ENCODE measurements around the gene DAW1.

The DAW1 gene

GRCh38 chr2:227865291-227865690 is 6.1 kb upstream of the DAW1 start:
- no peaks in the 10 kb centered on the region for H3K4me1 Mint-ChIP-seq
- DNase-seq (ENCODE audit: low spot score in 2 of 2) (no peak), ATAC-seq (replicated peaks; ENCODE audit: extremely low read depth, poor library complexity, severe bottlenecking) (no peak)
- no peaks in the 10 kb centered on the region for H3K9me3 Mint-ChIP-seq
- H3K27ac Mint-ChIP-seq (ENCODE audit: low read depth) = no peak overlapping the region
- no peaks in the 10 kb centered on the region for H3K27me3 Mint-ChIP-seq
- H3K36me3 Mint-ChIP-seq (ENCODE audit: insufficient read depth) = no peaks in the 10 kb centered on the region
- H3K4me3 Mint-ChIP-seq = no peak overlapping the region

GRCh38 chr2:227867386-227867785 is 4.0 kb upstream of the DAW1 start:
- H3K36me3 Mint-ChIP-seq (ENCODE audit: insufficient read depth) = no peaks in the 10 kb centered on the region
- H3K27me3 Mint-ChIP-seq = peaks cover 2% of the 10 kb centered on the region
- DNase-seq (ENCODE audit: low spot score in 2 of 2) (no peak), ATAC-seq (replicated peaks; ENCODE audit: extremely low read depth, poor library complexity, severe bottlenecking) (no peak)
- H3K27ac Mint-ChIP-seq (ENCODE audit: low read depth) = no peak overlapping the region
- H3K9me3 Mint-ChIP-seq = no peaks in the 10 kb centered on the region
- no peak overlapping the region for H3K4me3 Mint-ChIP-seq
- no peaks in the 10 kb centered on the region for H3K4me1 Mint-ChIP-seq

- Mint-ChIP-seq H3K27ac (ENCODE audit: low read depth) (no peak overlapping the region), H3K27me3 (peaks cover 31% of the 10 kb centered on the region), H3K36me3 (ENCODE audit: insufficient read depth) (no peaks in the 10 kb centered on the region), H3K4me3 (no peak overlapping the region), H3K9me3 (no peaks in the 10 kb centered on the region), H3K4me1 (no peaks in the 10 kb centered on the region)
- DNase-seq (ENCODE audit: low spot score in 2 of 2) = no peak
- ATAC-seq (replicated peaks; ENCODE audit: extremely low read depth, poor library complexity, severe bottlenecking) = no peak
These were observed 589 bp upstream of the DAW1 start for GRCh38 chr2:227870710-227871374.

- Mint-ChIP-seq H3K27me3 (peaks cover 41% of the 10 kb centered on the region), H3K4me1 (no peaks in the 10 kb centered on the region), H3K4me3 (no peak overlapping the region), H3K36me3 (ENCODE audit: insufficient read depth) (no peaks in the 10 kb centered on the region), H3K27ac (ENCODE audit: low read depth) (no peak overlapping the region), H3K9me3 (no peaks in the 10 kb centered on the region)
- no peak for DNase-seq (ENCODE audit: low spot score in 2 of 2)
- ATAC-seq (replicated peaks; ENCODE audit: extremely low read depth, poor library complexity, severe bottlenecking) = no peak
These were observed 1.2 kb downstream of the DAW1 start for GRCh38 chr2:227872676-227873075.

GRCh38 chr2:227876300-227876801 is 4.9 kb downstream of the DAW1 start:
- no peaks in the 10 kb centered on the region for H3K4me1 Mint-ChIP-seq
- no peak for DNase-seq (ENCODE audit: low spot score in 2 of 2)
- no peaks in the 10 kb centered on the region for H3K36me3 Mint-ChIP-seq (ENCODE audit: insufficient read depth)
- ATAC-seq (replicated peaks; ENCODE audit: extremely low read depth, poor library complexity, severe bottlenecking) = no peak
- H3K4me3 Mint-ChIP-seq = no peak overlapping the region
- H3K27ac Mint-ChIP-seq (ENCODE audit: low read depth) = no peak overlapping the region
- no peaks in the 10 kb centered on the region for H3K9me3 Mint-ChIP-seq
- peaks cover 41% of the 10 kb centered on the region for H3K27me3 Mint-ChIP-seq

- Mint-ChIP-seq H3K27me3 (peaks cover 36% of the 10 kb centered on the region), H3K4me3 (no peak overlapping the region), H3K27ac (ENCODE audit: low read depth) (no peak overlapping the region), H3K36me3 (ENCODE audit: insufficient read depth) (no peaks in the 10 kb centered on the region), H3K4me1 (no peaks in the 10 kb centered on the region), H3K9me3 (no peaks in the 10 kb centered on the region)
- no peak for ATAC-seq (replicated peaks; ENCODE audit: extremely low read depth, poor library complexity, severe bottlenecking)
- DNase-seq (ENCODE audit: low spot score in 2 of 2) = no peak
These were observed 6.2 kb downstream of the DAW1 start for GRCh38 chr2:227877421-227878310.

GRCh38 chr2:227880460-227880859 is 9.0 kb downstream of the DAW1 start:
- ATAC-seq (replicated peaks; ENCODE audit: extremely low read depth, poor library complexity, severe bottlenecking) (no peak), DNase-seq (ENCODE audit: low spot score in 2 of 2) (no peak)
- Mint-ChIP-seq H3K4me1 (no peaks in the 10 kb centered on the region), H3K27ac (ENCODE audit: low read depth) (no peak overlapping the region), H3K9me3 (no peaks in the 10 kb centered on the region), H3K36me3 (ENCODE audit: insufficient read depth) (no peaks in the 10 kb centered on the region), H3K4me3 (no peak overlapping the region), H3K27me3 (peaks cover 14% of the 10 kb centered on the region)

GRCh38 chr2:227881866-227882517 is 10.6 kb downstream of the DAW1 start:
- Mint-ChIP-seq H3K27me3 (no peaks in the 10 kb centered on the region), H3K4me1 (no peaks in the 10 kb centered on the region), H3K27ac (ENCODE audit: low read depth) (no peak overlapping the region), H3K9me3 (no peaks in the 10 kb centered on the region), H3K4me3 (no peak overlapping the region), H3K36me3 (ENCODE audit: insufficient read depth) (no peaks in the 10 kb centered on the region)
- DNase-seq (ENCODE audit: low spot score in 2 of 2) (no peak), ATAC-seq (replicated peaks; ENCODE audit: extremely low read depth, poor library complexity, severe bottlenecking) (no peak)

- Mint-ChIP-seq H3K36me3 (ENCODE audit: insufficient read depth) (no peaks in the 10 kb centered on the region), H3K9me3 (no peaks in the 10 kb centered on the region), H3K27ac (ENCODE audit: low read depth) (no peak overlapping the region), H3K4me1 (no peaks in the 10 kb centered on the region), H3K27me3 (no peaks in the 10 kb centered on the region), H3K4me3 (no peak overlapping the region)
- DNase-seq (ENCODE audit: low spot score in 2 of 2) = no peak
- ATAC-seq (replicated peaks; ENCODE audit: extremely low read depth, poor library complexity, severe bottlenecking) = no peak
These were observed 13.1 kb downstream of the DAW1 start for GRCh38 chr2:227884511-227884947.

GRCh38 chr2:227886149-227886548 is 14.7 kb downstream of the DAW1 start:
- H3K9me3 Mint-ChIP-seq = no peaks in the 10 kb centered on the region
- no peaks in the 10 kb centered on the region for H3K36me3 Mint-ChIP-seq (ENCODE audit: insufficient read depth)
- no peaks in the 10 kb centered on the region for H3K27me3 Mint-ChIP-seq
- ATAC-seq (replicated peaks; ENCODE audit: extremely low read depth, poor library complexity, severe bottlenecking) = no peak
- no peak for DNase-seq (ENCODE audit: low spot score in 2 of 2)
- no peak overlapping the region for H3K4me3 Mint-ChIP-seq
- no peaks in the 10 kb centered on the region for H3K4me1 Mint-ChIP-seq
- H3K27ac Mint-ChIP-seq (ENCODE audit: low read depth) = no peak overlapping the region

- H3K27ac Mint-ChIP-seq (ENCODE audit: low read depth) = no peak overlapping the region
- H3K9me3 Mint-ChIP-seq = no peaks in the 10 kb centered on the region
- no peaks in the 10 kb centered on the region for H3K4me1 Mint-ChIP-seq
- ATAC-seq (replicated peaks; ENCODE audit: extremely low read depth, poor library complexity, severe bottlenecking) (no peak), DNase-seq (ENCODE audit: low spot score in 2 of 2) (no peak)
- H3K4me3 Mint-ChIP-seq = no peak overlapping the region
- H3K27me3 Mint-ChIP-seq = no peaks in the 10 kb centered on the region
- no peaks in the 10 kb centered on the region for H3K36me3 Mint-ChIP-seq (ENCODE audit: insufficient read depth)
These were observed 16.9 kb downstream of the DAW1 start for GRCh38 chr2:227888289-227888688.

- H3K27me3 Mint-ChIP-seq = no peaks in the 10 kb centered on the region
- no peak for ATAC-seq (replicated peaks; ENCODE audit: extremely low read depth, poor library complexity, severe bottlenecking)
These were observed 17.9 kb downstream of the DAW1 start for GRCh38 chr2:227889336-227889735.

More at GRCh38 chr2:227889336-227889735, 17.9 kb downstream of the DAW1 start:
- Mint-ChIP-seq H3K27ac (ENCODE audit: low read depth) (no peak overlapping the region), H3K4me1 (no peaks in the 10 kb centered on the region), H3K4me3 (no peak overlapping the region), H3K9me3 (no peaks in the 10 kb centered on the region), H3K36me3 (ENCODE audit: insufficient read depth) (no peaks in the 10 kb centered on the region)
- DNase-seq (ENCODE audit: low spot score in 2 of 2) = no peak

Data from central memory CD8-positive, alpha-beta T cell (primary cell).